ENCODE data around the gene INO80E. TPM values are rescaled to one million over a fixed set of nuclear protein-coding genes. Genes with fewer than 3 reads are reported as not detected.

INO80E gene
- total and polyA plus RNA-seq, 4 donors, result 8.0 to 24.8 (median 17.2) TPM

DNA sequence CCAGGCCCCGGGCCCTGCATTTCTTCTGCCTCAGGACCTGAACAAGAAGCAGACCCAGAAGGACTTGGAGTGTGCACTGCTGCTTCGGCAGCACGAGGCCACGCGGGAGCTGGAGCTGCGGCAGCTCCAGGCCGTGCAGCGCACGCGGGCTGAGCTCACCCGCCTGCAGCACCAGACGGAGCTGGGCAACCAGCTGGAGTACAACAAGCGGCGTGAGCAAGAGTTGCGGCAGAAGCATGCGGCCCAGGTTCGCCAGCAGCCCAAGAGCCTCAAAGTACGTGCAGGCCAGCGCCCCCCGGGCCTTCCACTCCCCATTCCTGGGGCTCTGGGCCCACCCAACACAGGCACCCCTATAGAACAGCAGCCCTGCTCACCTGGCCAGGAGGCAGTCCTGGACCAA, 9.8 kb upstream of the INO80E start:
- Histone ChIP-seq H3K4me3 (ENCODE audit: low read depth in 1 of 3, low read length in 3 of 3) (no peak overlapping the region), H3K9ac (ENCODE audit: low read depth in 1 of 2, low read length in 2 of 2) (no peak overlapping the region), H3K27ac (ENCODE audit: low read depth in 1 of 2, low read length in 2 of 2) (no peak overlapping the region), H3K36me3 (ENCODE audit: control insufficient read depth in 4 of 4, insufficient read depth in 3 of 4, low read depth in 1 of 4, low read length in 3 of 4) (peaks cover 44 to 94% (median 59%) of the 10 kb centered on the region in 4 donors), H3K9me3 (ENCODE audit: control insufficient read depth in 4 of 4, low read length in 3 of 4) (no peaks in the 10 kb centered on the region), H3K27me3 (ENCODE audit: control insufficient read depth in 4 of 4, insufficient read depth in 4 of 4, low read length in 3 of 4) (no peaks in the 10 kb centered on the region), H3K4me1 (ENCODE audit: control insufficient read depth in 4 of 4, insufficient read depth in 4 of 4, low read length in 3 of 4) (no peaks in the 10 kb centered on the region)
- TF ChIP-seq FOXA2 (IDR thresholded peaks at IDR 0.05), result no peak
- no peak for TF ChIP-seq GABPA (IDR thresholded peaks at IDR 0.05 in 1 of 2, conservative IDR thresholded peaks at IDR 0.05 in 1 of 2)
- TF ChIP-seq, protein P1, sequence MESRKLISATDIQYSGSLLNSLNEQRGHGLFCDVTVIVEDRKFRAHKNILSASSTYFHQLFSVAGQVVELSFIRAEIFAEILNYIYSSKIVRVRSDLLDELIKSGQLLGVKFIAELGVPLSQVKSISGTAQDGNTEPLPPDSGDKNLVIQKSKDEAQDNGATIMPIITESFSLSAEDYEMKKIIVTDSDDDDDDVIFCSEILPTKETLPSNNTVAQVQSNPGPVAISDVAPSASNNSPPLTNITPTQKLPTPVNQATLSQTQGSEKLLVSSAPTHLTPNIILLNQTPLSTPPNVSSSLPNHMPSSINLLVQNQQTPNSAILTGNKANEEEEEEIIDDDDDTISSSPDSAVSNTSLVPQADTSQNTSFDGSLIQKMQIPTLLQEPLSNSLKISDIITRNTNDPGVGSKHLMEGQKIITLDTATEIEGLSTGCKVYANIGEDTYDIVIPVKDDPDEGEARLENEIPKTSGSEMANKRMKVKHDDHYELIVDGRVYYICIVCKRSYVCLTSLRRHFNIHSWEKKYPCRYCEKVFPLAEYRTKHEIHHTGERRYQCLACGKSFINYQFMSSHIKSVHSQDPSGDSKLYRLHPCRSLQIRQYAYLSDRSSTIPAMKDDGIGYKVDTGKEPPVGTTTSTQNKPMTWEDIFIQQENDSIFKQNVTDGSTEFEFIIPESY (IDR thresholded peaks at IDR 0.05), result no peak
- TF ChIP-seq, protein P2, sequence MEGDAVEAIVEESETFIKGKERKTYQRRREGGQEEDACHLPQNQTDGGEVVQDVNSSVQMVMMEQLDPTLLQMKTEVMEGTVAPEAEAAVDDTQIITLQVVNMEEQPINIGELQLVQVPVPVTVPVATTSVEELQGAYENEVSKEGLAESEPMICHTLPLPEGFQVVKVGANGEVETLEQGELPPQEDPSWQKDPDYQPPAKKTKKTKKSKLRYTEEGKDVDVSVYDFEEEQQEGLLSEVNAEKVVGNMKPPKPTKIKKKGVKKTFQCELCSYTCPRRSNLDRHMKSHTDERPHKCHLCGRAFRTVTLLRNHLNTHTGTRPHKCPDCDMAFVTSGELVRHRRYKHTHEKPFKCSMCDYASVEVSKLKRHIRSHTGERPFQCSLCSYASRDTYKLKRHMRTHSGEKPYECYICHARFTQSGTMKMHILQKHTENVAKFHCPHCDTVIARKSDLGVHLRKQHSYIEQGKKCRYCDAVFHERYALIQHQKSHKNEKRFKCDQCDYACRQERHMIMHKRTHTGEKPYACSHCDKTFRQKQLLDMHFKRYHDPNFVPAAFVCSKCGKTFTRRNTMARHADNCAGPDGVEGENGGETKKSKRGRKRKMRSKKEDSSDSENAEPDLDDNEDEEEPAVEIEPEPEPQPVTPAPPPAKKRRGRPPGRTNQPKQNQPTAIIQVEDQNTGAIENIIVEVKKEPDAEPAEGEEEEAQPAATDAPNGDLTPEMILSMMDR (IDR thresholded peaks at IDR 0.05; ENCODE audit: low read depth, low read length, missing input control), result no peak
- TF ChIP-seq NR2F2 (IDR thresholded peaks at IDR 0.05), result no peak
- no peak for TF ChIP-seq JUND (IDR thresholded peaks at IDR 0.05)
- TF ChIP-seq TAF1 (conservative IDR thresholded peaks at IDR 0.05), result no peak
- no peak for TF ChIP-seq YY1 (IDR thresholded peaks at IDR 0.05)
- TF ChIP-seq RXRA (IDR thresholded peaks at IDR 0.05), result no peak
- no peak for TF ChIP-seq FOXA1 (IDR thresholded peaks at IDR 0.05)
- TF ChIP-seq RAD21 (IDR thresholded peaks at IDR 0.05), result no peak
- TF ChIP-seq EGR1 (IDR thresholded peaks at IDR 0.05; ENCODE audit: low read depth in 2 of 2), result no peak
- TF ChIP-seq HNF4G (IDR thresholded peaks at IDR 0.05), result no peak
- WGBS, result 94% methylated on average over 20 of the region's 20 CpGs
- DNase-seq (ENCODE audit: low spot score), result no peak

DNA sequence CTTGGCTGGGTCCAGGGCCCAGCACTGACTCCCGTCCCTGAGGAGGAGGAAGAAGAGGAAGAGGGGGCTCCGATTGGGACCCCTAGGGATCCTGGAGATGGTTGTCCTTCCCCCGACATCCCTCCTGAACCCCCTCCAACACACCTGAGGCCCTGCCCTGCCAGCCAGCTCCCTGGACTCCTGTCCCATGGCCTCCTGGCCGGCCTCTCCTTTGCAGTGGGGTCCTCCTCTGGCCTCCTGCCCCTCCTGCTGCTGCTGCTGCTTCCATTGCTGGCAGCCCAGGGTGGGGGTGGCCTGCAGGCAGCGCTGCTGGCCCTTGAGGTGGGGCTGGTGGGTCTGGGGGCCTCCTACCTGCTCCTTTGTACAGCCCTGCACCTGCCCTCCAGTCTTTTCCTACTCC, 9.1 kb upstream of the INO80E start:
- Histone ChIP-seq H3K4me3 (ENCODE audit: low read depth in 1 of 3, low read length in 3 of 3) (no peak overlapping the region), H3K9ac (ENCODE audit: low read depth in 1 of 2, low read length in 2 of 2) (no peak overlapping the region), H3K36me3 (ENCODE audit: control insufficient read depth in 4 of 4, insufficient read depth in 3 of 4, low read depth in 1 of 4, low read length in 3 of 4) (peaks cover 42 to 89% (median 52%) of the 10 kb centered on the region in 4 donors), H3K4me1 (ENCODE audit: control insufficient read depth in 4 of 4, insufficient read depth in 4 of 4, low read length in 3 of 4) (no peaks in the 10 kb centered on the region), H3K27ac (ENCODE audit: low read depth in 1 of 2, low read length in 2 of 2) (no peak overlapping the region), H3K27me3 (ENCODE audit: control insufficient read depth in 4 of 4, insufficient read depth in 4 of 4, low read length in 3 of 4) (no peaks in the 10 kb centered on the region), H3K9me3 (ENCODE audit: control insufficient read depth in 4 of 4, low read length in 3 of 4) (no peaks in the 10 kb centered on the region)
- DNase-seq (ENCODE audit: low spot score), result no peak
- 93% methylated on average over 5 of the region's 5 CpGs for WGBS
- TF ChIP-seq JUND (IDR thresholded peaks at IDR 0.05) (no peak), FOXA1 (IDR thresholded peaks at IDR 0.05) (no peak), SP1 (IDR thresholded peaks at IDR 0.05) (no peak), HNF4A (conservative IDR thresholded peaks at IDR 0.05) (no peak), FOXA2 (IDR thresholded peaks at IDR 0.05) (no peak), GABPA (IDR thresholded peaks at IDR 0.05 in 1 of 2, conservative IDR thresholded peaks at IDR 0.05 in 1 of 2) (no peak), EGR1 (IDR thresholded peaks at IDR 0.05; ENCODE audit: low read depth in 2 of 2) (no peak), TAF1 (conservative IDR thresholded peaks at IDR 0.05) (no peak), NR2F2 (IDR thresholded peaks at IDR 0.05) (no peak)
- TF ChIP-seq, protein P3, sequence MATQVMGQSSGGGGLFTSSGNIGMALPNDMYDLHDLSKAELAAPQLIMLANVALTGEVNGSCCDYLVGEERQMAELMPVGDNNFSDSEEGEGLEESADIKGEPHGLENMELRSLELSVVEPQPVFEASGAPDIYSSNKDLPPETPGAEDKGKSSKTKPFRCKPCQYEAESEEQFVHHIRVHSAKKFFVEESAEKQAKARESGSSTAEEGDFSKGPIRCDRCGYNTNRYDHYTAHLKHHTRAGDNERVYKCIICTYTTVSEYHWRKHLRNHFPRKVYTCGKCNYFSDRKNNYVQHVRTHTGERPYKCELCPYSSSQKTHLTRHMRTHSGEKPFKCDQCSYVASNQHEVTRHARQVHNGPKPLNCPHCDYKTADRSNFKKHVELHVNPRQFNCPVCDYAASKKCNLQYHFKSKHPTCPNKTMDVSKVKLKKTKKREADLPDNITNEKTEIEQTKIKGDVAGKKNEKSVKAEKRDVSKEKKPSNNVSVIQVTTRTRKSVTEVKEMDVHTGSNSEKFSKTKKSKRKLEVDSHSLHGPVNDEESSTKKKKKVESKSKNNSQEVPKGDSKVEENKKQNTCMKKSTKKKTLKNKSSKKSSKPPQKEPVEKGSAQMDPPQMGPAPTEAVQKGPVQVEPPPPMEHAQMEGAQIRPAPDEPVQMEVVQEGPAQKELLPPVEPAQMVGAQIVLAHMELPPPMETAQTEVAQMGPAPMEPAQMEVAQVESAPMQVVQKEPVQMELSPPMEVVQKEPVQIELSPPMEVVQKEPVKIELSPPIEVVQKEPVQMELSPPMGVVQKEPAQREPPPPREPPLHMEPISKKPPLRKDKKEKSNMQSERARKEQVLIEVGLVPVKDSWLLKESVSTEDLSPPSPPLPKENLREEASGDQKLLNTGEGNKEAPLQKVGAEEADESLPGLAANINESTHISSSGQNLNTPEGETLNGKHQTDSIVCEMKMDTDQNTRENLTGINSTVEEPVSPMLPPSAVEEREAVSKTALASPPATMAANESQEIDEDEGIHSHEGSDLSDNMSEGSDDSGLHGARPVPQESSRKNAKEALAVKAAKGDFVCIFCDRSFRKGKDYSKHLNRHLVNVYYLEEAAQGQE (IDR thresholded peaks at IDR 0.05), result no peak
- TF ChIP-seq, protein P1 (IDR thresholded peaks at IDR 0.05), result no peak
- TF ChIP-seq, protein P4, sequence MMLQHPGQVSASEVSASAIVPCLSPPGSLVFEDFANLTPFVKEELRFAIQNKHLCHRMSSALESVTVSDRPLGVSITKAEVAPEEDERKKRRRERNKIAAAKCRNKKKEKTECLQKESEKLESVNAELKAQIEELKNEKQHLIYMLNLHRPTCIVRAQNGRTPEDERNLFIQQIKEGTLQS (IDR thresholded peaks at IDR 0.05), result no peak

All from liver (tissue), 9 donors.